HEK293 (cell line): ENCODE data around the gene MFSD1.
A peak's percentile ranks its signal among the peaks of the same experiment; 100 is the strongest.

Source experiments
- CTCF ChIA-PET: fragments of 350-600 bp; formaldehyde crosslinking; extraction: SDS; loops from one replicate; lab custom pipeline; 2021; ENCODE audit warnings: antibody characterized with exemption; lab: Yijun Ruan, JAX
- POLR2A ChIA-PET: fragments of 300-600 bp; formaldehyde crosslinking; extraction: SDS; loops from one replicate; lab custom pipeline; 2020; ENCODE audit warnings: antibody characterized with exemption, inconsistent platforms; lab: Yijun Ruan, JAX
- H3K27ac ChIP-seq: fragments of 200-500 bp; sonication (Bioruptor generic); 2 replicates; pipeline ENCODE4 v1.5.1; 2014; ENCODE audit warnings: low read depth, low read length, control low read depth, inconsistent platforms; ENCODE audit errors: extremely low read depth
- H3K36me3 ChIP-seq, 2 experiments: fragments of 200-500 bp in 1 of 2; sonication (Bioruptor generic) in 1 of 2; 1 replicate in 1 of 2; 2 replicates in 1 of 2; pipeline ENCODE4 v1.5.1; 2014 to 2017; ENCODE audit warnings: inconsistent platforms in 2 of 2, low read length in 2 of 2; ENCODE audit not compliant: control insufficient read depth in 2 of 2, insufficient read depth in 1 of 2
- H3K4me1 ChIP-seq: fragments of 200-500 bp; sonication (Bioruptor generic); 2 replicates; pipeline ENCODE4 v1.5.1; 2014; ENCODE audit warnings: mild to moderate bottlenecking, low read length, inconsistent platforms; ENCODE audit not compliant: control insufficient read depth, insufficient read depth
- H3K4me3 ChIP-seq: 2 replicates; pipeline ENCODE4 v1.5.1; 2011; ENCODE audit warnings: low read depth, mild to moderate bottlenecking, control low read depth, low read length, moderate library complexity
- H3K9me3 ChIP-seq: fragments of 200-500 bp; sonication (Bioruptor generic); 2 replicates; pipeline ENCODE4 v1.5.1; 2014; ENCODE audit warnings: low read depth, low read length, inconsistent platforms; ENCODE audit not compliant: control insufficient read depth, insufficient read depth
- GLIS1 ChIP-seq: fragments of 450-650 bp; formaldehyde crosslinking; IDR thresholded peaks from 2 replicates; pipeline ENCODE4 v1.5.1; 2016; ENCODE audit warnings: missing biosample characterization, missing genetic modification characterization
- HOXC10 ChIP-seq: sonication (generic); formaldehyde crosslinking; IDR thresholded peaks from 2 replicates; pipeline ENCODE4 v1.8.1; 2023; ENCODE audit warnings: mild to moderate bottlenecking, missing genetic modification reagents
- KLF16 ChIP-seq: fragments of 450-650 bp; formaldehyde crosslinking; IDR thresholded peaks from 2 replicates; pipeline ENCODE4 v1.5.1; 2017; ENCODE audit warnings: missing biosample characterization, missing genetic modification characterization
- KLF17 ChIP-seq: fragments of 450-650 bp; formaldehyde crosslinking; IDR thresholded peaks from 2 replicates; pipeline ENCODE4 v1.5.1; 2016; ENCODE audit warnings: missing biosample characterization, missing genetic modification characterization
- KLF8 ChIP-seq: fragments of 450-650 bp; formaldehyde crosslinking; IDR thresholded peaks from 2 replicates; pipeline ENCODE4 v1.5.1; 2016; ENCODE audit warnings: missing biosample characterization, missing genetic modification characterization
- KLF9 ChIP-seq: fragments of 450-650 bp; formaldehyde crosslinking; IDR thresholded peaks from 2 replicates; pipeline ENCODE4 v1.5.1; 2016; ENCODE audit warnings: missing biosample characterization, missing genetic modification characterization, low read depth
- MZF1 ChIP-seq: fragments of 450-650 bp; formaldehyde crosslinking; IDR thresholded peaks from 2 replicates; pipeline ENCODE4 v1.5.1; 2017; ENCODE audit warnings: missing biosample characterization, missing genetic modification characterization, borderline replicate concordance
- PRDM4 ChIP-seq: fragments of 450-650 bp; formaldehyde crosslinking; IDR thresholded peaks from 2 replicates; pipeline ENCODE4 v1.5.1; 2017; ENCODE audit warnings: missing biosample characterization, missing genetic modification characterization
- ZBTB26 ChIP-seq: fragments of 450-650 bp; formaldehyde crosslinking; optimal IDR thresholded peaks from 2 replicates; pipeline ENCODE3; 2016; ENCODE audit warnings: missing biosample characterization, mild to moderate bottlenecking, missing genetic modification characterization
- ZNF133 ChIP-seq: fragments of 450-650 bp; formaldehyde crosslinking; IDR thresholded peaks from 2 replicates; pipeline ENCODE4 v1.5.1; 2016; ENCODE audit warnings: missing biosample characterization, missing genetic modification characterization
- ZNF155 ChIP-seq: fragments of 450-650 bp; formaldehyde crosslinking; IDR thresholded peaks from 2 replicates; pipeline ENCODE4 v1.5.1; 2016; ENCODE audit warnings: missing biosample characterization, missing genetic modification characterization
- ZNF184 ChIP-seq: fragments of 450-650 bp; IDR thresholded peaks from 2 replicates; pipeline ENCODE4 v1.5.1; 2018; ENCODE audit warnings: missing biosample characterization, mild to moderate bottlenecking, missing genetic modification characterization
- ZNF274 ChIP-seq, 2 experiments: fragments of 200-500 bp in 1 of 2; fragments of 450-650 bp in 1 of 2; sonication (Bioruptor generic) in 1 of 2; formaldehyde crosslinking in 1 of 2; IDR thresholded peaks; 2 replicates each; pipeline versions ENCODE4 v1.5.1 to v1.6.1; 2014 to 2016; ENCODE audit warnings: borderline replicate concordance in 1 of 2, inconsistent platforms in 1 of 2, low read length in 1 of 2, missing biosample characterization in 1 of 2, missing genetic modification characterization in 1 of 2
- ZNF394 ChIP-seq: fragments of 450-650 bp; formaldehyde crosslinking; IDR thresholded peaks from 2 replicates; pipeline ENCODE4 v1.5.1; 2016; ENCODE audit warnings: missing biosample characterization, missing genetic modification characterization, mild to moderate bottlenecking, moderate library complexity, borderline replicate concordance
- ZNF518A ChIP-seq: fragments of 450-650 bp; formaldehyde crosslinking; conservative IDR thresholded peaks from 2 replicates; pipeline ENCODE4 v1.5.1; 2016; ENCODE audit warnings: low read depth, missing biosample characterization, missing genetic modification characterization
- ZNF544 ChIP-seq: fragments of 450-650 bp; formaldehyde crosslinking; IDR thresholded peaks from 2 replicates; pipeline ENCODE4 v1.5.0; 2017; ENCODE audit warnings: missing biosample characterization, missing genetic modification characterization
- ZNF580 ChIP-seq: fragments of 450-650 bp; formaldehyde crosslinking; IDR thresholded peaks from 2 replicates; pipeline ENCODE4 v1.5.1; 2016; ENCODE audit warnings: missing biosample characterization, missing genetic modification characterization
- ZNF610 ChIP-seq: fragments of 450-650 bp; formaldehyde crosslinking; IDR thresholded peaks from 2 replicates; pipeline ENCODE4 v1.5.1; 2016; ENCODE audit warnings: missing biosample characterization, missing genetic modification characterization, borderline replicate concordance
- ZNF76 ChIP-seq: fragments of 450-650 bp; formaldehyde crosslinking; IDR thresholded peaks from 2 replicates; pipeline ENCODE4; 2016; ENCODE audit warnings: low read depth, missing biosample characterization, missing genetic modification characterization, borderline replicate concordance
- ZSCAN16 ChIP-seq: fragments of 450-650 bp; formaldehyde crosslinking; IDR thresholded peaks from 2 replicates; pipeline ENCODE4 v1.5.1; 2016; ENCODE audit warnings: missing biosample characterization, missing genetic modification characterization
- ZSCAN18 ChIP-seq: fragments of 450-650 bp; formaldehyde crosslinking; IDR thresholded peaks from 2 replicates; pipeline ENCODE4 v1.5.1; 2016; ENCODE audit warnings: missing biosample characterization, missing genetic modification characterization
- ZSCAN5A ChIP-seq: fragments of 450-650 bp; formaldehyde crosslinking; IDR thresholded peaks from 2 replicates; pipeline ENCODE4 v1.5.1; 2016; ENCODE audit warnings: missing biosample characterization, missing genetic modification characterization

Gene MFSD1

GRCh38 chr3:158801696-158802408 is at the start of gene MFSD1:
Gene MFSD1, plus strand, starts transcription at chr3:158802054. Its CDS starts 99 bp downstream, at chr3:158802153.
- Histone ChIP-seq H3K27ac (no peak within 1 kb of the TSS), H3K4me1 (no peaks in the 10 kb centered on the region), H3K9me3 (no peaks in the 10 kb centered on the region), H3K36me3 (peaks cover 0 to 3% of the 10 kb centered on the region in 2 experiments; a peak in 1 of 3 replicates), H3K4me3 (peak within 1 kb of the TSS; percentile 84)
- ChIA-PET POLR2A (interaction anchor here (0.6 kb wide), 2 partner anchors 17 to 157 kb away, joined by 3 to 7 read pairs; no protein-coding TSS in a partner anchor), CTCF (interaction anchor here (1.1 to 1.6 kb wide), 3 partner anchors 10 to 458 kb away, joined by 5 to 9 read pairs (median 7); no protein-coding TSS in a partner anchor)
- TF ChIP-seq KLF9 (tag by site-specific recombination), result peak; percentile 99
- TF ChIP-seq ZNF133 (tag by site-specific recombination), result no peak
- TF ChIP-seq PRDM4, result no peak
- TF ChIP-seq ZNF76 (tag by site-specific recombination), result 0 out of 2 replicates have a peak, but pooled peaks have one; percentile 29
- 0 out of 2 replicates have a peak, but pooled peaks have one; percentile 11 for TF ChIP-seq ZNF580
- TF ChIP-seq ZSCAN18 (tag by site-specific recombination), result no peak
- peak; percentile 76 for TF ChIP-seq ZBTB26 (tag by site-specific recombination)
- 0 out of 2 replicates have a peak, but pooled peaks have one; percentile 51 for TF ChIP-seq ZSCAN5A
- no peak for TF ChIP-seq MZF1 (tag by site-specific recombination)
- TF ChIP-seq ZNF394 (tag by site-specific recombination), result 0 out of 2 replicates have a peak, but pooled peaks have one; percentile 36
- peak; percentile 73 for TF ChIP-seq ZNF610 (tag by site-specific recombination)
- TF ChIP-seq KLF8 (tag by site-specific recombination), result peak; percentile 69; the same call in 1 of the 2 replicates
- TF ChIP-seq ZNF184 (tag by site-specific recombination), result no peak
- no peak for TF ChIP-seq HOXC10 (CRISPR knock-in tag)
- no peak for TF ChIP-seq ZSCAN16 (tag by site-specific recombination)
- TF ChIP-seq KLF16 (tag by site-specific recombination), result peak; percentile 90
- TF ChIP-seq KLF17, result peak; percentile 50; the same call in 1 of the 2 replicates
- peak; percentile 35 for TF ChIP-seq ZNF518A (tag by site-specific recombination)
- no peak for TF ChIP-seq ZNF274 (IDR thresholded peaks at IDR 0.05; ENCODE audit: low read length)
- TF ChIP-seq ZNF274 (tag by site-specific recombination; IDR thresholded peaks at IDR 0.05; ENCODE audit: borderline replicate concordance), result no peak
- no peak for TF ChIP-seq ZNF155 (tag by site-specific recombination)
- TF ChIP-seq GLIS1 (tag by site-specific recombination), result peak; percentile 10; the same call in 1 of the 2 replicates
- no peak for TF ChIP-seq ZNF544
